OCI-M1 (cell line): ENCODE data around the gene PYGB.
"Not testable (repeated sequence)": the region's sequence is repeated elsewhere in the genome, so short reads cannot be mapped to it uniquely, and the experiment has no call there.

Experiments
- DNase-seq: peaks from one replicate; lab custom pipeline; 2025; lab: John Stamatoyannopoulos, UW

PYGB gene

GRCh38 chr20:25296094-25297093 lies 48.5 kb downstream of the PYGB start:
- DNase-seq = peak; percentile 11

GRCh38 chr20:25297141-25297905 lies 49.4 kb downstream of the PYGB start:
- DNase-seq = no peak

- no peak for DNase-seq
These were observed 51.9 kb downstream of the PYGB start for GRCh38 chr20:25299806-25300205.

- no peak for DNase-seq
These were observed 52.7 kb downstream of the PYGB start for GRCh38 chr20:25300496-25301170.

- no peak for DNase-seq
These were observed 53.6 kb downstream of the PYGB start for GRCh38 chr20:25301357-25301920.

- DNase-seq = no peak
These were observed 54.7 kb downstream of the PYGB start for GRCh38 chr20:25302596-25302995.

GRCh38 chr20:25303292-25304024 lies 55.6 kb downstream of the PYGB start:
- DNase-seq = no peak

GRCh38 chr20:25304025-25304549 lies 56.2 kb downstream of the PYGB start:
- no peak for DNase-seq

GRCh38 chr20:25306991-25307903 lies 59.4 kb downstream of the PYGB start:
- no peak for DNase-seq

GRCh38 chr20:25308083-25308491 lies 60.2 kb downstream of the PYGB start:
- DNase-seq = no peak

GRCh38 chr20:25308671-25309394 lies 60.9 kb downstream of the PYGB start:
- no peak for DNase-seq

- DNase-seq = peak; percentile 88
These were observed 61.7 kb downstream of the PYGB start for GRCh38 chr20:25309395-25310267.

- peak; percentile 94 for DNase-seq
These were observed 62.5 kb downstream of the PYGB start for GRCh38 chr20:25310268-25310920.

- no peak for DNase-seq
These were observed 63.2 kb downstream of the PYGB start for GRCh38 chr20:25310921-25311728.

GRCh38 chr20:25312716-25313115 lies 64.8 kb downstream of the PYGB start:
- DNase-seq = not testable (repeated sequence)

- DNase-seq = peak; percentile 72
These were observed 65.7 kb downstream of the PYGB start for GRCh38 chr20:25313593-25313992.
